D341Med (cell line): Measurements from ENCODE around the gene MFRP.

ENCODE experiments used
- DNase-seq: peaks from one replicate; pipeline ENCODE4 v3.0.0; 2012; ENCODE audit warnings: low spot score

MFRP gene

DNA sequence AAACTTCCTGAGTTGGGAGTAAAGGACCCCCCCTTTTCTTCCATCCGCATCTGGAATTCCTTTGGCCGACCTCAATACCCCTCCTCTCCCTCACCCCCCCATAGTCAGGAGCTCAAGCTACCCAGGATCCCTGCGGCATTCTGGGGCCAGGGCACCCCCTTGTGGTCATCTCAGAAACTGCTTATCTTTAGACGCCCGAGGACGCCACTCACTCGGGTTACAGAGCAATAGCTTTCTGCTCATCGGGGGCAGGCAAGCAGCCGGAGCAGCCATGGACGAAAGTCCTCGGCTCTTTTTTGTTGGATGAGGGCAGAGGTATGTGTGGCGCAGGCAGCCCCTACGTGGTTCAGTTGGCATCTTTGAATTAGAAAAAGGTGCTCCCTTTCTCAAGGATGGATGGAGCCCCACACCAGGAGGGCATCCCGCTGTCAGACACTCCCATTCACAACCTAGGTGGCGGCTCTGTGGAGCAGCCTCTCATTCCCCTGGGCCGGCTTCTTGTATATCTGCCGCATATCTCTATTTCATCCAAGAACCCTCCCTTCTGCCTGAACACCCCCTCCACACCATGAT is 8.1 kb downstream of the MFRP start:
- DNase-seq = peak; percentile 86

DNA sequence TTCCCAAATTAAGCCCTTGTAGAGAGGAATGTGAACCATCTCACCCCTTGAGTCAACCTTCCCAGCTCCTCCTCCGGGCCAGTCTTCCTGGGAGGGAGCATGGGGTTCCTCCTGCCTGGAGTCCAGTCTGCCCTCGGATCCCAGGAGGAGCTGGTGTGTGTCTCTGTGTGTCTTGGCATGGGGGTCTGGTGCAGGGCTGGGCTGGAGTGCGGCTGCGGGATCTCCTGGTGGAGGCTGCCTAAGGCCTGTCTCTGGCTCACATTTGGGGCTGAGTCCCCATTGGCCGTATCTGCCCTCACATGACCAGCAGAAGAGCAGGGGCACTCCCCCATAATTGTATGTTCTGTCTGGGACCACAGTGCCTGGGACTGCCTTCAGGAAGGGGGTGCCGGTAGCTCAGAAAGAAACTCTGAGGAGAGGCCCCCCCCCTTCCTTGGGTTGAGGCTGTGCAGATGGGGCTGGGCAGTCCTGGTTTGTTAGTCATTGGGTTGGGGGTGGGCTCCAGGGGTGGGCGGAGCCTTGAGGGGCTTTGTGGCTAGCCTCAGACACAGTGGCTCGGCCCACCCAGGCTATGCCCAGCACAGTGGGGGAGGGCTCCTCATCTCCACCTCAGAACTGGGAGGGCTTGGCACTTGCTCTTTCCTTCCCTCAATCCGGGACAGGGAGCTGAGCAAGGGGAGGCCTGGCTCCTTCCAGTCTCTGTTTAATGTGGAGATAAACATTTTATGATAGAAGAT is 8.8 kb downstream of the MFRP start:
- peak; percentile 26 for DNase-seq

DNA sequence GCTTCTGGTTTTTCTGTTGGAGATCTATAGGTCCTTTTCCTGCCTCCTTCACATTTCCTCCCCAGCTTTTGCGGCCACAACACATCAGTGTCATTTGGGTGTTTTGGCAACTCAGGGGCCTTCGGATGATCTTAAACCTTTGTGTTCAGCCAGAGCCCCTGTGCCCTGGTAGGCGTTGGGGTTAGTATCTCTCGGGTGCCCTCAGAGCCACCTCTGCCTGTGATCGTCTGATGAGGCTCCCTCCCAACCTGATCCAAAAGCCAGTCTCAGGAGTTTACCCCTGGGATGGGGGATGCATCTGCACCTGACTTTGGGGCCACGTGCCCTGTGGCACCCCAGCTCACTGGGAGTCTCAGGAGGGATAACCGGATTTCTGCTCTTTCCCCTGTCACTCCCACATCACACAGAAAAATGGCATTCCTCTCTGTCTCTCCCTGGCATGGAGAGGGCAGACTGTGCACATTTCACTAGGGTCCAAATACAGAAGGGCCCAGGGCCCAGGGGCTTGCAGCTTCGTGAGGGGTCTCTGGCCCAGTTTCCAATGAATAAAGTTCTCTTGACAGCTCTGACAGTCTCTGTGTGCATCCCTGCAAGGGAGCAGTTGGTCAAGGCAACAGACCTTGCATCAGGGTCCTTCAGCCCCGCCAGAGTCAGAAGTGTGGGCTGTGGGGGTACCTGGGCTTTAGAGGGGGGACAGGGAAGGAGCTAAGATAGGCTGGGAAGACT is 9.6 kb downstream of the MFRP start:
- peak; percentile 7 for DNase-seq

DNA sequence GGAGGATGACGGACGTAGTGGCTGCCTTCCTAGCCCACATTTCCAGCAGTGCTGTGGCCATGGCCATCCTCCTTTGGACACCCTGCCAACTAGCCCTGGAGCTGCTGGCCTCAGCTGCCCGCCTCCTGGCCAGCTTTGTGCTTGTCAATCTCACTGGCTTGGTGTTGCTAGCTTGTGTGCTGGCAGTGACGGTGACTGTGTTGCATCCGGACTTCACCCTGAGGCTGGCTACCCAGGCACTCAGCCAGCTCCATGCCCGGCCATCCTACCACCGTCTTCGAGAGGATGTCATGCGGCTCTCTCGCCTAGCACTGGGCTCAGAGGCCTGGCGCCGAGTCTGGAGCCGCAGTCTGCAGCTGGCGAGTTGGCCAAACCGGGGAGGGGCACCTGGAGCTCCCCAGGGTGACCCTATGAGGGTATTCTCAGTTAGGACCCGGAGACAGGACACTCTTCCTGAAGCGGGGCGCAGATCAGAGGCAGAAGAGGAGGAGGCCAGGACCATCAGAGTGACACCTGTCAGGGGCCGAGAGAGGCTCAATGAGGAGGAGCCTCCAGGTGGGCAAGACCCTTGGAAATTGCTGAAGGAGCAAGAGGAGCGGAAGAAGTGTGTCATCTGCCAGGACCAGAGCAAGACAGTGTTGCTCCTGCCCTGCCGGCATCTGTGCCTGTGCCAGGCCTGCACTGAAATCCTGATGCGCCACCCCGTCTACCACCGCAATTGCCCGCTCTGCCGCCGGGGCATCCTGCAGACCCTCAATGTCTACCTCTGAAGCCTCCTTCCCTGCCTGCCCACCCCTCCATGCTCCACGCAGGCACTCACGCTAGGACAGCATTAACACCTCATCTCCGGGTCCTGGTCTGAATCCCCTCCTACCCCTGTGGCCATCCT is 10.6 kb downstream of the MFRP start:
- DNase-seq = peak; percentile 10

DNA sequence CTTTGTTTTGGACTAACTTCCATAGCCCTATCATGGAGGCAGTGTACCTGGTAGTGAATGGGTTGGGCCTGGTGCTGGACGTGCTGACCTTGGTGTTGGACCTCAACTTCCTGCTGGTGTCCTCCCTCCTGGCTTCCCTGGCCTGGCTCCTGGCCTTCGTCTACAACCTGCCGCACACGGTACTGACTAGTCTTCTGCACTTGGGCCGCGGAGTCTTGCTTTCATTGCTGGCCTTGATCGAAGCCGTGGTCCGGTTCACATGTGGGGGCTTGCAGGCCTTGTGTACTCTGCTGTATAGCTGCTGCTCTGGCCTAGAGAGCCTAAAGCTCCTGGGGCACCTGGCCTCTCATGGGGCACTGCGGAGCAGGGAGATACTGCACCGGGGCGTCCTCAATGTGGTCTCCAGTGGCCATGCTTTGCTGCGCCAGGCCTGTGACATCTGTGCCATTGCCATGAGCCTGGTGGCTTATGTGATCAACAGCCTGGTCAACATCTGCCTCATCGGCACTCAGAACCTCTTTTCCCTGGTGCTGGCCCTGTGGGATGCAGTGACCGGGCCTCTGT is 11.3 kb downstream of the MFRP start:
- DNase-seq = peak; percentile 15

DNA sequence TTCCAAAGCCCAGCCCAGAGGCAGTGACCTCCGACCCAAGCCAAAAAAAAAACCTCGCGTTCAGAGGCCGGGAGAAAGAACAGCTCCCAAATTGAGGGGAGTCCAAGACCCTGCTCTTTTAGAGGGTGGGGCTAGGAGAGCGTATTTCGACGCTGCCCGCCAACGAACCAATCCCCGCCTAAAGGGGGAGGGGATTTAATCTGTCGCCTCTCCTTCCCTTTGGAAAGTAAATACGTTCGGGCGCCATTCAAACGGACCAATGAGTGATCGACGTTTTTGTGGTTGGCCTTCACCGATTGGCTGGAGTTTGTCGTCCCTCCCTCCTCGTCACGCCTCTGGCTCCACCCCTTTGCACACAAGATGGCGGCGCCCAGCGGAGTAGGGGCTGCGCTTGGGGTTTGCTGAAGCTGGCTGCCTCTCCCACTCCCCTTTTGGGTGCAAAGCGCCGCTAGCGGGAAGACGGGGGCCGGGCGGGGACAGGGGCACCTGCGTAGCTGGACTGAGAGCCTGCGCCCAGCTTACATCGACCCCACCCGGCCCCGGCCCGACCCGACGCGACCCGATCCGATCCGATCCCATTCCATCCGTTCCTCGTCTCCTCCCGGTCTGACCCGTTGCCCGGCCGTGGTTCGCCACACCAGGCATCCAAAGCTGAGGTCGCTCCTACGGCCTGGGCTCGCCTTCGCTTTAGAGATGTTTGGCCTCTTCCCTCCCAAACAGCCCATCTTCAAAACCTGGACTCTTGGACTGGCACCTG is 12.2 kb downstream of the MFRP start, which contains the start of gene RNF26:
RNF26 (plus strand) TSS at position 354 of the 757 bp plus-strand sequence. CDS start 596 bp downstream, outside the sequence.
- peak; percentile 87 for DNase-seq

DNA sequence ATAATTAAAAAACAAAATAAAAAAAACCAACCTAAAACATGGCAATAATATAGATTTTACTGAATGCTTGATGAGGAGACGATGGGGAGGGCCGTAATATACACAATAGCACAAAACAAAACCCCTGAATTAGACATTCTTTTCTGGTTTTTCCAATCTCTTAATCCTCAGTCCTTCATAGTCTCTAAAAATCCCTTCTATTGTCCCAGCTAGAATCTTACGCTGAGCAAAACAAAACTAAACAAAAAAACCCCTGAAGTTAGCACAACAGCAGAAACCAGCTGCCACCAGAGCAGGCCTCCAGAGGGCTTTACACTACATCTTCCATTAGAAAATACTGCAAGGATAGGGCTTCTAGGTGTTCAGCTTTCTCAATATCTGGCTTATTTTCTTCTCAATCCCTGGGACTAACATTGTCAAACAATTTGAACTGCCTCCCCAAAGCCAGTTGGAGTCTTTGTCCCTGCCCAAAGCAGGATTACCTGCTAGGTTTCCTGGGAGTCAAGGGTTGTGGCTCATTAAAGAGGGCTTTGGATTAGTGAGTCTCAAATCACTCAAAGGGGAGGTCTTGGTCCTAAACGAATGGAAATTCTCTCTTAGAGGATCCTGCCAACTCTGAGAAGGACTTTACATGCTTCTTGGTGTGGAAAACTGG is 14.3 kb downstream of the MFRP start:
- DNase-seq = no peak

DNA sequence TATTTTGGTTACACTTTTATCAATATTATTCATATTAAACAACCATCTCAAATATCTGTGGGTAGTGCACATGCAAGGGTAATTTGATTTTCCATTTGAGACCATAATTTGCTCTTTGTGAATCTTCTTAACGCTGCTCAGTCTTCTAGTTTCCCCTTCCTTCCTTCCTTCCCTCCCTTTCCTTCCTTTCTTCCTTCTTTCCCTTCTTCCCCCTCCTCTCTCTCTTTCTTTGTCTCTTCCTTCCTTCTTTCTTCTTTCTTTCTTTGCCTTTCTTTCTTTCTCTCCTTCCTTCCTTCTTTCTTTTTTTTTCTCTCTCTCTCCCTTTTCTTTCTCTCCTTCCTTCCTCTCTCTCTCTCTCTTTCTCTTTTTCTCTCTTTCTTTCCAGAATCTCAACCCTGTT is 16.3 kb downstream of the MFRP start:
- DNase-seq = no peak

DNA sequence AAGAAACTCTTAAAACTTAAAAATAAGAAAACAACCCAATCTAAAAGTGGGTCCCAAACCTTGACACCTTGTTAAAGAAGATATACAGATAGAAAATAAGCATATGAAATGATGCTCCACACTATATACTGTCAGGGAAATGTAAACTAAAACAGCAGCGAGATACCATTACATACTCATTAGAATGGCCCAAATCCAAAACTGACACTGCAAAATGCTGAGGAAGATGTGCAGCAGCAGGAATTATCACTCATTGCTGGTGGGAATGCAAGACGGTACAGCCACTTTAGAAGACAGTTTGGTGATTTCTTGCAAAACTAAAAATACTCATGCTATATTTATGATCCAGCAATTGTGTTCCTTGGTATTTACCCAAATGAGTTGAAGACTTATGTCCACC is 17.2 kb downstream of the MFRP start:
- no peak for DNase-seq

DNA sequence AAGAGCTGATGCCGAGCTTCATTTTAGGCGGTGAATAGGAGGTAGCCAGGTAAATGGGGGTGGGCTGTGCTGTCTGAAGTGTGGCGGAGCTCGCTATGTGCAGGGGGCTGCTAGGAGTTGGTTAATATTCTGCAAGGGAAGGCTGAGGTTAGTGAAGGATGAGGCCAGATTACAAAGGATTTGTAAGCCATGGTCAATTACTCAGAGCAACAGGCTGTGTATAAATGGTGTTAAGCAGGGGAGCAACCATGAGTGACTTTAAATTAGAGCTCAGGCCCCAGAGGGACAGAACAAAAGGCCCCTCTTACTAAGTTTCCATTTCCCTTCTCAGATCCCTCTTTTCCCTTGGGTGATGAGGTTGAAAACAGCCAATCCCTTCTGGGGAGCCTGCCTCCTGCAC is 22.3 kb downstream of the MFRP start:
- peak; percentile 8 for DNase-seq

DNA sequence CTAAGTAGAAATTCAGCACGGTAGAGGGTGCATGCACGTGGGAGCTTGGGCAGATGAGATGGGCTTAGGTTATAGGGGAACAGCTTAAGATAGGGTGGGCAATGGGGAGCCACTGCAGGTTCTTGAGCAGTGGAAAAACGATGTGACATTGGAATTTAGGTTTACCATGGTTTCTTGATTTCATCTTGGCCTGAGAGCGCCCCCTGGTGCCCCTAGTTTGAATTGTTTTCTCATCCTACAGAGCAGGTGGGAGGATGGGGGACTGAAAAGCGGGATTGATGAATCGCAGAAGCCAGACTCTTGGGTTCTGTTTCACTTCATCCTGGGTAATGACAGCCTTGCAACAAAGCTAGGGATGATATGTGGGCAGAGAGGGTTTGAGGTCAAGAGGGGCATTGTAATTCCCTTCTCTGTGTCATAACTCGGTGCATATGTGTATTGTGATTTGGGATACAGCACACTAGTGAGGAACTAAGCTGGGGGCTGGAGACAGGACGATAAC is 22.9 kb downstream of the MFRP start:
- DNase-seq = peak; percentile 66

DNA sequence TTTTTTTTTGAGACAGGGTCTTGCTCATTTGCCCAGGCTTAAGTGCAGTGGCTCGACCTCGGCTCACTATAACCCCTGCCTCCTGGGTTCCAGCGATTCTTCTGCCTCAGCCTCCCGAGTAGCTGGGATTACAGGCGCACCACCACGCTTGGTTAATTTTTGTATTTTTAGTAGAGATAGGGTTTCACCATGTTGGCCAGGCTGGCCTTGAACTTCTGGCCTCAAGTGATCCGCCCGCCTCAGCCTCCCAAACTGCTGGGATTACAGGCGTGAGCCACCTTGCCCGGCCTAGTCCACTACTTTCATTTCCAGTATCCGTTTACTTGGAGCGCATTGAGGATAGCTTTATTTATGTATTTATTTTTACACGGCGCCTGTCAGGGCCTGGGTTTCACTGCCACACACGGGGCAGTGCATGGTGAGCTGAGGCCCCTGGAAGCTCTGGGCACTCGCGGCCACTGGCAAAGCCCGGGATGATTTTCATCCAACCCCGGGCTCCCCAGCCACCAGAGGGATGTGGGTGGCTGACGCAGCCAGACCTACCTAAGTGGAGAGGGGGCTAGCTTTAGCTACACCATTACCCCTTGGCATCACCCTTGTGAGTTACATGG is 23.5 kb downstream of the MFRP start:
- peak; percentile 18 for DNase-seq

DNA sequence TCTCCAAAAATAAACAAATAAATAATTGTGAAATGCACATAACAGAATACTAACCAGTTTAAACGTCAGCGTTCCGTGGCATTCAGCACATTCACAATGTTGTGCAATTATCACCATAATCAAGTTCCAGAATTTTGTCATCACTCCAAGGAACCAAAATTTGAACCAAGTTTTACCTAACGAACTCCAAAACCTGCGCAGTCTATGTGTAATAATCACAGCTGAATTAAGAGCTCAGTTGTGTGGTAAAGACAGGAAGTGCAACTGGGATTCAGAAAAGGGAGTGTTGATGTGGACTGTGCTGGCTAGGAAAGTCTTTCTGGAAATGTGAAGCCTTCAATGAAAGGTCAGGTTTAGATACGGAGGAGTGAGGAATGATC is 24.2 kb downstream of the MFRP start:
- DNase-seq = peak; percentile 23

DNA sequence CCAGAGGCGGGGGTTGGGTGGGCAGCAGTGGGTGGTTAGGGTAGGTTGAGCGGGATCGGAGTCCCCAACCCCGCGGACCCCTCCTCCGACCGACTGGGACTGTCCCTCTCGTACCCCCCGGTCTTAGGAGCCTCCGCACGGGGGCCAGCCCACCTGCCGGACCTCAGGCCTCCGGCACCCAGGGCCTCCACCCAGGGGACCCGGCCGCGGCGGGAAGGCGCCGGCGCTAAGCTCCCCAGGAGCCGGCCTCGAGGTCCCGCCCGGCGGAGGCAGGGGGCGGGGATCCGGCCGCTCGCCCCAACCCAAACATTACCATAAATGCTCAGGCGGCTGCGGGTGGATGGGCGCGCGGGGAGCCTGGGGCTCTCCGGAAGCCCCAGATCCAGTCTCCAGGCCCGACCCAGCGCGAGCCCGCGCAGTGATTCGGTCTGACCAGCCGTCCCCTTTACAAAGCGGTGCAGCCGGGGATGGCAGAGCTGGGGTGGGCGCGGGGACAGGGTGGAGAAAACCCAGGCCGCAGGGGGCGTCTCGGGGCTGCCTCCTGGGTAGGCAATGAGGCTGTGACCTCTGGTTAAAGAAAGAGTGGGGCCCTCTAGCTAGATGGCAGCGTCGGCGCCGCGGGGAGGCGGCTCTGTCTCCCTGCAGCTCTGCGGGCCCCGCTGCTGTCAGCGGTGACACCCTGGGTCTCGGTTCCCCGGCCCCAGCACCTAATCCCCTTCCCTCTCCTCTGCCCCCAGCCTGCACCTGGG is 25.6 kb downstream of the MFRP start:
- DNase-seq = peak; percentile 46

DNA sequence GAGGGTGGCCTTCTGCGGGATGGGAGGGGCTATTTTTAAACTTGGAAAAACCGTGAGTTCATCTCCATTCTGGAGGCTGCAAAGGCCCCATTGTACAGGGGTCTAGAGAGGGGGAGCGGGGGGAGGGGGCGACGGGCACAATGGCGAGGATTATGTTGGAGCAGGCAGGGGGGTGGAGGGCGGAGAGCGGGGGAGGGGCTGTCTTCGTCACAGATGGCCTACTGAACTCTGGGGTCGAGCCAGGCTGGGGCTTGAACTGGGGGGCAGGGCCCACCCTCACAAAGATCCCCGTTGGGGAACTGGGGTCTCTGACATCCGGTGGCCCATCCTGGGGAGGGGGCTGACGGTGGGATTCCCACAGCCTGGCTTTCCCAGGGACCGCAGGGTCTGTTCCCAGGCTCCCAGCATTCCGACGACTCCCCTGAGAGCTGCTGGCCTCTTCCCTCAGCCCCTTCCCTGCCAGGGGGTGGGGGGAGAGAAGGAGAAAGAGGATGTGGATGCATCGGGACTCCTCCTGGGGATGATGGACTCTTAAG is 26.2 kb downstream of the MFRP start:
- DNase-seq = no peak

DNA sequence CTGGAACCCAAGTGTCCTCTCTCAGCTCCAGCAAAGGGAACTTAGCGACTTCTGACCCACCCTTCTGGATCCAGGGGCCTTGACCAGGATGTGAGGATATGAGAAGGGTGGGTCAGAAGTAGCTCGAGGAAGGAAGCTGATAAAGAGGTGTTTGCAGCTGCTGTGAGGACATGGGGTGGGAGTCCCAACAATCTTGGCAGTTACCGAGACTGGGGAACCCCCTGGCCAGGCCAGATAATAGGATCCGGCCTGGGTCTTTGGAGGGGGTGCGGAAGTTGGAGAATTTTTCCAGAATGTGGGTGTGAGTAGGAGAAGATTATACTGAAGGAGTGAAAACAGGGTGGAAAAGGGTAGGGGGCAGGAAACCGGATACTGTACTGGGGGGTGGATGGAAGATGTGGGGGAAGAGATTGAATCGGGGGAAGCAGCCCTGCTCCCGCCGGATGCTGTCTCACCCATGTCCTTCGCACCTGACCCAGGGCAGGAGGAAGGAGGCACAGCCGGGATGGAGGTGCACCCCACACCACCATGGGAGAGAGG is 26.7 kb downstream of the MFRP start:
- no peak for DNase-seq

DNA sequence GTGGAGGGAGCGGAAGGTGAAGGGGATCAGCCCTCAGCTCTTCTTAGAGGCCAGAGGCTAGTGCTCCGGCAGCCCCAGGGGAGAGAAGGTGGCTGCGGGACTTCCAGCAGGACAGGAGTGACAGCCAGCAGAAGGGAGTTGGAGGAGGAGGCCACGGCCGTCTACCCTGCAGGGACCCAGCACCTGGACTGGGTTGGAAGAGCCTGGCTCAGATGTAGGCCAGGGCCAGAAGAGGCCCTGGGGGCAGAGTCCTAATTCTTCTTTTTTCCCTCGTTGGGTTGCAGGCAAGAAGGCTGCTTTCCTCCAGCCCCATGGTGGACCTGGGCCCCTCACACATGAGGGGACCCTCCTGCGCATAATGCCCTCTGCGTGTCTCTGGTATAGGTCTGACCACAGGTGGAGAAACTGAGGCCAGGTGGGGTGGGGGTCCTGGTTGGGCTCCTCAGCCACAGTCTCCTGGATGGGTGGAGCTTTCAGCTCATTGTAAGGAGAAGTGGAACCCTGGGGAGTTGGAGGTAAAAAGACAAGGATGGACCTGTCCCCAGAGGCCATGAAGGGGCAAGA is 27.3 kb downstream of the MFRP start:
- DNase-seq = no peak
